ENCODE results near the gene CBFA2T3. TPM values are rescaled to one million over a fixed set of nuclear protein-coding genes. Genes with fewer than 3 reads are reported as not detected.
"Not testable (repeated sequence)": the region's sequence is repeated elsewhere in the genome, so short reads cannot be mapped to it uniquely, and the experiment has no call there.

The CBFA2T3 gene
- polyA plus RNA-seq, 1 experiment, result not detected

GRCh38 chr16:88922114-88922825, 54.7 kb downstream of the CBFA2T3 start:
- no peak overlapping the region for H3K27ac ChIP-seq (ENCODE audit: low read depth, low read length)
- no peak for TF ChIP-seq CTCF (IDR thresholded peaks at IDR 0.05; ENCODE audit: low read depth, low read length)
- no peak overlapping the region for H3K4me3 ChIP-seq (ENCODE audit: low read depth, low read length)
- ChIA-PET POLR2A (no interaction called here), CTCF (interaction anchor here (0.5 to 1.3 kb wide), 2 partner anchors 64 to 185 kb away, joined by 3 read pairs; no protein-coding TSS in a partner anchor)
- peaks cover 10% of the 10 kb centered on the region for H3K27me3 ChIP-seq (ENCODE audit: control insufficient read depth, insufficient read depth, low read length)
- peaks cover 12% of the 10 kb centered on the region; the same call in 1 of the 2 replicates for H3K9me3 ChIP-seq (ENCODE audit: control insufficient read depth, insufficient read depth, low read length)
- DNase-seq (ENCODE audit: low read depth, low spot score), result peak; percentile 20

GRCh38 chr16:88921591-88921990, 55.4 kb downstream of the CBFA2T3 start:
- peaks cover 12% of the 10 kb centered on the region; the same call in 1 of the 2 replicates for H3K9me3 ChIP-seq (ENCODE audit: control insufficient read depth, insufficient read depth, low read length)
- POLR2A ChIA-PET, result no interaction called here
- CTCF ChIA-PET, result no interaction called here
- no peak for DNase-seq (ENCODE audit: low read depth, low spot score)
- H3K4me3 ChIP-seq (ENCODE audit: low read depth, low read length), result no peak overlapping the region
- peaks cover 10% of the 10 kb centered on the region for H3K27me3 ChIP-seq (ENCODE audit: control insufficient read depth, insufficient read depth, low read length)
- TF ChIP-seq CTCF (IDR thresholded peaks at IDR 0.05; ENCODE audit: low read depth, low read length), result no peak
- no peak overlapping the region for H3K27ac ChIP-seq (ENCODE audit: low read depth, low read length)

GRCh38 chr16:88920618-88921590, 56.1 kb downstream of the CBFA2T3 start:
- peaks cover 12% of the 10 kb centered on the region; the same call in 1 of the 2 replicates for H3K9me3 ChIP-seq (ENCODE audit: control insufficient read depth, insufficient read depth, low read length)
- no peak overlapping the region for H3K27ac ChIP-seq (ENCODE audit: low read depth, low read length)
- H3K27me3 ChIP-seq (ENCODE audit: control insufficient read depth, insufficient read depth, low read length), result peaks cover 9% of the 10 kb centered on the region
- TF ChIP-seq CTCF (IDR thresholded peaks at IDR 0.05; ENCODE audit: low read depth, low read length), result no peak
- ChIA-PET CTCF (no interaction called here), POLR2A (no interaction called here)
- DNase-seq (ENCODE audit: low read depth, low spot score), result peak; percentile 13
- H3K4me3 ChIP-seq (ENCODE audit: low read depth, low read length), result no peak overlapping the region

- CTCF ChIA-PET, result no interaction called here
- no peak for TF ChIP-seq CTCF (IDR thresholded peaks at IDR 0.05; ENCODE audit: low read depth, low read length)
- Histone ChIP-seq H3K9me3 (ENCODE audit: control insufficient read depth, insufficient read depth, low read length) (peaks cover 12% of the 10 kb centered on the region; the same call in 1 of the 2 replicates), H3K4me3 (ENCODE audit: low read depth, low read length) (no peak overlapping the region), H3K27ac (ENCODE audit: low read depth, low read length) (no peak overlapping the region), H3K27me3 (ENCODE audit: control insufficient read depth, insufficient read depth, low read length) (peaks cover 7% of the 10 kb centered on the region)
- POLR2A ChIA-PET, result no interaction called here
- no peak for DNase-seq (ENCODE audit: low read depth, low spot score)
Observed at GRCh38 chr16:88919936-88920335, 57.1 kb downstream of the CBFA2T3 start.

GRCh38 chr16:88918896-88919295, 58.1 kb downstream of the CBFA2T3 start:
- DNase-seq (ENCODE audit: low read depth, low spot score); H3K27ac ChIP-seq (ENCODE audit: low read depth, low read length); POLR2A ChIA-PET; H3K27me3 ChIP-seq (ENCODE audit: control insufficient read depth, insufficient read depth, low read length); CTCF ChIA-PET; H3K4me3 ChIP-seq (ENCODE audit: low read depth, low read length): not testable (repeated sequence)
- H3K9me3 ChIP-seq (ENCODE audit: control insufficient read depth, insufficient read depth, low read length), result peaks cover 15% of the 10 kb centered on the region; the same call in 1 of the 2 replicates

Data from AG04450 (cell line).